NCI-H1436 treated with DMSO at 0.1 percent for 48 hours (cell line): ENCODE data around the gene SHROOM1.

Experiments used
- DNase-seq: peaks from one replicate; lab custom pipeline; 2025; lab: John Stamatoyannopoulos, UW

SHROOM1 gene

DNA sequence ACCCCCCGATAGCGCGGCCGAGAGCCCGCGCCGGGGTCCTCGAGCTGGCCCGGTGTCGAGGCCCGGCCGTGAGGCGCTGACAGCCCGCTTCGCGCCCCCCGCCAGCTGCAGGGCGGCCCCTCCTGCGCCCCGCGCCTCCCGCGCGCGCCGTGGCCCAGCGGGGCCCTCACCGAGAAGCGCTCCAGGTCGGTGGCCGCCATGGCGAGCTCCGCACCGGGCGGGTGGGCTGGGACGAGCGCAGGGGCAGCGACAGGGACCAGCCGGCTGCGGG is 53.6 kb downstream of the SHROOM1 start:
- DNase-seq = no peak

DNA sequence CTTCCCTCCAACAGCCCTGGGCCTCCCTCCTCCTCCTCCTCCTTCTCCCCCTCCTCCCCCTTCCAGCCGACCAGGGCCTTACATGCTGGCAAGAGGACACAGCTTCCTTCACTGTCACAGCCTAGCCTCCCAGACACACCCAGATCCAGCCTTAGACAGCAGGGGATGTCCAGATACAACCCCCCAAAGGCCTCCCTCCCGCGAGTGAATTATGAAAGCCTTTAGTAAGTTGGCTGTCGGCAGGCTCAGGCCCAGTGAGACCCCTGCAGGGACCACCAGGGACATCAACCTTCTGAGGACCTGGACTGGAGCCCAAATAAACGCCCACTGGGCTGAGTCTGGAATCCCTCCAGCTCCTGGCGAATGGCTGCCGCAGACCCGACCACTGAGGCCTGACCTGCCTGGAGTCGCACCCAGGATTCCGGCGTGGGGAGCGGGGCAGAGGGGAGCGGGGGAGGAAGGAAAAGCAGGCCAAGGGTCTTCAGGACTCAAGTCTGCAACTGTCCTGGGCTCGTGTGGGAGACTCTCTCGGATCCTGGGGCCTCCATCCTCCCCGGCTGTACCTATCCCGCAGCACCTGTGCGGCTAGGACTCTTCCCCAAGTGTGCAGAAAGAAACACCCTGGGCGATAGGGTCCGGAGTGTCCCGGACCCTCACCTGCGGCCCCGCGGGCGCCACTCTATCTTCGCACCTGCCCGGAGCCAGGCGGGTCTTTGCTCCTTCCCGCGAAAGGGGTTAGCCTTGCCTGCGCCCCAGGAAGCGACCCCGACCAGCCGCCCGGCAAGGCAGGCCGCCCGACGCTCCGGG is 54.1 kb downstream of the SHROOM1 start:
- DNase-seq = no peak

DNA sequence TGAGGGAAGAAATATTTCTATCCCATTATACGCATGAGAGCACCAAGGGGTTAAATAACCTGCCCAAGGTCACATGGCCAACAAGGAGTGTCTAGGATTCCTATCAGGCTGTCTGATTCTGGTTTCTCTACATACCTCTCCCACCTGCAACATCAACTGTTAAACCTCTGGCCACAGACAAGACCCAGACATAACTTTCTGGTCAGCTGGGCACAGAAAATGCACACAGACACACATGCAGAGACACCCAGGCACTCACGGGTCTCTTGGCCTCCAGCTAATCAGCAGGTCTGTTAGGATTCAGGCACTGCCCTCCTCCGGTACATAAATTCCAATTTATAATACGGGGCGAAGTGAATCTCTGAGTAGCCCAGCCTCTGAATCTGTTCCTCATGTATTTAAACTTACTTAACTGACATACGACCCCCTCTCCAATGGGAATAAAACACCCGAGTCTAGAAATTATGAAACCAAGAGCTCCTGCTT is 54.9 kb downstream of the SHROOM1 start:
- no peak for DNase-seq

DNA sequence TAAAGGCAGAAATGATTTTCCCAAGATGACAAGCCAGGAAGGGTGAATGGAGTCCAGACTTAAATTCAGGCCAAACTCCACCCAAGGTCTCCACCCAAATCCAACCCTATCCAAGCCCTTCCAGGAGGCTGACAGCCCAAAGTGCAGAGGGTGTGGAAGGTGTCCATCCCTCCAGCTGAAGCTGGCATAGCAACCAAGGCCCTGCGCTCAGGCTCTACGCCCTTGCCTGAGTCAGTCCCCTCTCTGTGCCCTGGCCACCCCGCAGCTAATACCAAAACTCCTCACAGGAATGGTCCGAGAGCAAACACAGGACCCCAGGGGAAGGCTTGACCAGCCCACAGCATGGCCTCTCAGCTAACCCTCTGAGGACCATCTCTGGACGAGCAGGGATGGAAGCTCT is 55.6 kb downstream of the SHROOM1 start:
- DNase-seq = no peak

DNA sequence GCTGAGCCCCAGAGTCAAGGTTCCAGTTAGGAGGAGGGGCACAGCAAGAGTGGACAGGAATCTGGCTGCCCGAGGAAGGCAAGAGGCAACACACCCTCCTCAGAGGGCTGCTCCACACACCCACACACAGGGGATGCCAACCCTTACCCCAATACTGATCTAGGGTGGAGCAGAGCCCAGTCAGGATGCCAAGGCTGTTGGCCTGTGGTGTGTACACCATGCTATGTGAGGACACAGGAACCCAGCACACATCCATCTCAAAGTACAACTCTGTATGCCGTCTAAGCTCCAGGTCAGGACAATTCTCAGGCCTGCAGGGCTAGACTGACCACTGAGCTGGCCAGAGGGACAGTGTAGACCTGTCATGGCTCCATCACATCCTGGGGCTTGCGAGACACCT is 56.0 kb downstream of the SHROOM1 start:
- DNase-seq = no peak

DNA sequence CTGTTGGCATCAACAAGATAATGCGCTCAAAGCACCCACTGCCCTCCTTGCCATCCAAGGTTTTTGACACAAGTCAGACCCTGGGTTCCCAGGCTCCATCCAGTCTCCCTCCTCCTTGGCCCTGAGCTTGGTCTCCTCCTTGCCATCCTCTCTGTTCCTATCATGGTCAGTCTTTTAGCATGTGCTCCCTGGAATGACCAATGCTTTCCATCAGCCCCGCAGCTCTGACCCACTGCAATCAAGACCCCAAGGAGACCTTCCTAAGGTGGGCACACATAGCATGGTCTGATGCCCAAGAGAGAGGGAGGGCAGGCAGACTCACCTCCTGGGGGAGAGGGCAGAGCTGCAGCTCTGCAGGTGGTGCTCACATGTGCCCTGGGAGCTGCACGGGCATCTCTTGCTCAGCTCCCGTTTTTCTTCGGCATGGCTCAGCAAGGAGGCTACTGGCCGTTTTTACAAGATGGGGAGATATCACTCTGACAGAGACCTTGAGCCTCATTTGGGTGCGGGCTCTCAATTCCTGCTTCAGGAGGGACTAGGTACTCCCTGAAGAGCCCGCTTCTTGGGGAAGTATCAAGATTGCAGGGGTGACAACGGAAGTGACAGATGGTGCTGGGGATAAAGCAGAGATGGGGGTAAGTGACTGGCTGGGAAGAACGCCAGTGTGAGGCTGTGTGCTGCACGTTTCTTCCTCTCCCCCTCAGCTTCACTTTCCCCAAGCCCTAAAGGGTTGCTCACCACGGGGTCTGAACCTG is 56.7 kb downstream of the SHROOM1 start:
- DNase-seq = no peak

DNA sequence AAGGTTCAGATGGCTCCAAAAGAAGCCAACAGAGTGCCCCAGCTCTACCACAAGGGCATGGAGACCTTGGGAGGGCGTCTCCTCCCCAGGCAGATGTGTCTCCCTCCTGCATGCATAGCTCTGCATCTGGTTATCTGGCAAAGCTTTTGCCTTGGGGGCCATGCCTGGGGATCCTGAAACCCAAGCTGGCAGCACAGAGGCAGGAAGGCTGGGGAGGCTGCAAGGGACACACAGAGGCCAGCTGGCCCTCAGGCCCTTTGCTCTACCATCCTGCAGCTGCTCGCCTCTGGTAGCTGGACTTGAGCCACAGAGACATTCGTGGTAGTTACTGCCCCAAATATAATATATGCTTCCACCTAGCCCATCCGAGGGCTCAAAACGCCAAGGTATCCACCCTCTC is 57.3 kb downstream of the SHROOM1 start:
- DNase-seq = no peak

DNA sequence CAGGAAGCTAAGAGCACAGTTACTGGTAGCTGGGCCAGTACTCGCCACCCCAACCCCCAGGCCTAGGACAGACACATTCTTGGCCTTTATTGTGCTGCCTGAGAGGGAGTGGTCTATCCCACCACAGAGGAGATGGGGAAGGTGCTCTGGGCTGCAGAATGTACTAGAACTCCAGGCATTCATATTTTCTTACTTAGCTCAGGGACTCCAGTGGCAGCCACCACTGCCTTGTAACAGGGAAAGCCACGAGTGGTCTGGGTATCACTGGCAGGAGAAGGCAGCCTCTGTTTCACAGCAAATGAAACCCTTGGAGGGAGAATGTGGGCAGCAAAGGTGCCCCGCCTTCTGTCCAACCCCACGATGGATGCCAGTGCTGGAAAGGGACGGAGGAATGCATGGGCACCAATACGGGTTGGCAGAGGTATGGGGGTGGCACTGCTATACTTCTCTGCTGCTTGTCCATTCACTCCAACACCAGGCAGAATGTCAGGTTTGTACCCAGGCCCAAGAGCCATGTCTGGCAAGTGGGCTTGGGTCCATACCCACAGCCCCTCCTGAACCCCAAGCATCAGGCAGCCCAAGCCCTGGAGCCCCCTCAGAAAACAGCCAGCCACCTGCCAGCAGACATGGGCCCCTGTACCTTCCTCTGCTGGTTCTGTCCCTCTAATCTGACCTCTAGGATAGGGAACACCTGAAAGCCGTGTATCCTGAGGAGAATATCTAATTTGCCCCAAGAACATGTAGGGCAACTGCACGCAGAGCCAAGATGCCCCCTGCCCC is 58.0 kb downstream of the SHROOM1 start:
- DNase-seq = no peak
